ENCODE data around the gene METTL26.

The METTL26 gene

DNA sequence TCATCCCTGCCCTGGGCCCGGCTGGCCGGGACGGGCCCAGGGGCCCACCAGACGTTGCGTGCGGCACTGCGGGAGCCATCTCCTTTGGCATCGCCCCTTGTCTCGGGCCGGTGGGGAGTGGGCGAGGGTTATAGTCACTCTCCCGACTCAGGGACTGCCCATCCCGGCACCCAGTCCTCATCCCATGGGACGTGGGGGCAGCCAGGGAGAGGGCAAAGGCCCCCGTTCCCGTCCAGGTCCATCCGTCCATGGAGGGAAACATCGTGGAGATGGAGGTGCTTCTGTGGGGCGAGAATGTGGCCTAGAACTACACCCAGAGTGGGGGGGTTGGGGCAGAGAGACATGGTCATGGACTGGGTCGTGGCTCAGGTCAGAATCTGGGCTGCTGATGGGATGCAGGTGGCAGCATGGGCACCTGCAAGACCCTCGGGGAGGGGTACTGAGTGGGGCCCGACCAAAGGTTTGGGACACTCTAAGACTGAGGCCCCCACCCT is 10.6 kb upstream of the METTL26 start:
- H3K27me3 ChIP-seq, result no peaks in the 10 kb centered on the region
- DNase-seq, result no peak
- H3K9me3 ChIP-seq, result no peaks in the 10 kb centered on the region
- intact Hi-C loops (cut with DNase I; ENCODE audit: low total_unique reads), result no loop called here
- no peak overlapping the region for H3K4me3 ChIP-seq
- H3K36me3 ChIP-seq, result peaks cover 0 to 9% (median under 1%) of the 10 kb centered on the region in 3 donors
- peaks cover 7 to 59% (median 33%) of the 10 kb centered on the region in 4 donors for H3K4me1 ChIP-seq
- no peak for TF ChIP-seq CTCF (IDR thresholded peaks at IDR 0.05)
- H3K27ac ChIP-seq, result no peak overlapping the region

- no peak for TF ChIP-seq CTCF (IDR thresholded peaks at IDR 0.05)
- DNase-seq, result no peak
- Histone ChIP-seq H3K9me3 (no peaks in the 10 kb centered on the region), H3K27me3 (no peaks in the 10 kb centered on the region), H3K36me3 (peaks cover 0 to 2% (median 0%) of the 10 kb centered on the region in 3 donors), H3K4me1 (peaks cover 12 to 63% (median 37%) of the 10 kb centered on the region in 4 donors), H3K4me3 (no peak overlapping the region), H3K27ac (no peak overlapping the region)
- intact Hi-C loops (cut with DNase I; ENCODE audit: low total_unique reads), result no loop called here
These were observed 10.0 kb upstream of the METTL26 start for GRCh38 chr16:645852-646678.

DNA sequence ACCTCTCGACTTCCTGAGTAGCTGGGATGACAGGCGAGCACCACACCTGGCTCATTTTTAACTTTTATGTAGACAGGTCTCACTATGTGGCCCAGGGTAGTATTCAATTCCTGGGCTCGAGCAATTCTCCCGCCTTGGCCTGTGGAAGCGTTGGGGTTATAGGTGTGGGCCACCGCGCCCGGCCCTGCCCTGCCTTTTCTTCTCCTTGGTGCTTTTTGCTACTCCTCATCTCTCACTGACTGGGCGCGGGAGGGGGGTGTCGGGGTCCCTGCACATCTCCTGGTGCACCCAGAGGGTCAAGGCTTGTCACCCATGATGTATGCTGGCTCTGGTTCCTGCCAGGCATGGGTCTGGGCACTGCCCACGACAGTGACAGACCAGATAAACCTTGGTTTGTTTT is 8.5 kb upstream of the METTL26 start:
- H3K9me3 ChIP-seq, result no peaks in the 10 kb centered on the region
- no peak overlapping the region for H3K4me3 ChIP-seq
- DNase-seq, result no peak
- intact Hi-C loops (cut with DNase I; ENCODE audit: low total_unique reads), result no loop called here
- no peaks in the 10 kb centered on the region for H3K36me3 ChIP-seq
- peaks cover 12 to 60% (median 32%) of the 10 kb centered on the region in 4 donors for H3K4me1 ChIP-seq
- no peaks in the 10 kb centered on the region for H3K27me3 ChIP-seq
- no peak overlapping the region for H3K27ac ChIP-seq
- TF ChIP-seq CTCF (IDR thresholded peaks at IDR 0.05), result no peak

GRCh38 chr16:643050-643368 is 6.9 kb upstream of the METTL26 start:
- no peak for TF ChIP-seq CTCF (IDR thresholded peaks at IDR 0.05)
- peaks cover 5 to 49% (median 24%) of the 10 kb centered on the region in 4 donors for H3K4me1 ChIP-seq
- no peak for DNase-seq
- H3K9me3 ChIP-seq, result no peaks in the 10 kb centered on the region
- peak overlapping the region; percentile 75 to 81 for H3K27ac ChIP-seq
- H3K4me3 ChIP-seq, result peak overlapping the region in 1 of 2 donors; percentile 91
- intact Hi-C loops (cut with DNase I; ENCODE audit: low total_unique reads), result no loop called here
- H3K27me3 ChIP-seq, result no peaks in the 10 kb centered on the region
- no peaks in the 10 kb centered on the region for H3K36me3 ChIP-seq

GRCh38 chr16:642189-643049 is 6.3 kb upstream of the METTL26 start:
- DNase-seq, result no peak
- intact Hi-C loops (cut with DNase I; ENCODE audit: low total_unique reads), result no loop called here
- Histone ChIP-seq H3K36me3 (no peaks in the 10 kb centered on the region), H3K27me3 (no peaks in the 10 kb centered on the region), H3K4me1 (peaks cover 5 to 49% (median 22%) of the 10 kb centered on the region in 4 donors), H3K27ac (peak overlapping the region; percentile 75 to 81), H3K9me3 (no peaks in the 10 kb centered on the region), H3K4me3 (peak overlapping the region; percentile 67 to 91)
- TF ChIP-seq CTCF (IDR thresholded peaks at IDR 0.05), result no peak
